22Rv1 (cell line): ENCODE measurements around the gene GTF2F2.

Experiments used
- H3K27ac ChIP-seq: fragments of 450-650 bp; 2 replicates; pipeline ENCODE4 v1.5.1; 2017
- ZFX ChIP-seq: fragments of 450-650 bp; IDR thresholded peaks from 2 replicates; pipeline ENCODE4 v1.6.1; 2017; ENCODE audit warnings: antibody characterized with exemption, borderline replicate concordance
- TF ChIP-seq, protein P1 (sequence below): fragments of 450-650 bp; IDR thresholded peaks from 2 replicates; pipeline ENCODE4 v1.5.1; 2017; ENCODE audit warnings: mild to moderate bottlenecking

The GTF2F2 gene

GRCh38 chr13:45301263-45301662 lies 181.0 kb downstream of the GTF2F2 start:
- TF ChIP-seq, protein P1, sequence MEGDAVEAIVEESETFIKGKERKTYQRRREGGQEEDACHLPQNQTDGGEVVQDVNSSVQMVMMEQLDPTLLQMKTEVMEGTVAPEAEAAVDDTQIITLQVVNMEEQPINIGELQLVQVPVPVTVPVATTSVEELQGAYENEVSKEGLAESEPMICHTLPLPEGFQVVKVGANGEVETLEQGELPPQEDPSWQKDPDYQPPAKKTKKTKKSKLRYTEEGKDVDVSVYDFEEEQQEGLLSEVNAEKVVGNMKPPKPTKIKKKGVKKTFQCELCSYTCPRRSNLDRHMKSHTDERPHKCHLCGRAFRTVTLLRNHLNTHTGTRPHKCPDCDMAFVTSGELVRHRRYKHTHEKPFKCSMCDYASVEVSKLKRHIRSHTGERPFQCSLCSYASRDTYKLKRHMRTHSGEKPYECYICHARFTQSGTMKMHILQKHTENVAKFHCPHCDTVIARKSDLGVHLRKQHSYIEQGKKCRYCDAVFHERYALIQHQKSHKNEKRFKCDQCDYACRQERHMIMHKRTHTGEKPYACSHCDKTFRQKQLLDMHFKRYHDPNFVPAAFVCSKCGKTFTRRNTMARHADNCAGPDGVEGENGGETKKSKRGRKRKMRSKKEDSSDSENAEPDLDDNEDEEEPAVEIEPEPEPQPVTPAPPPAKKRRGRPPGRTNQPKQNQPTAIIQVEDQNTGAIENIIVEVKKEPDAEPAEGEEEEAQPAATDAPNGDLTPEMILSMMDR = no peak
- no peak for TF ChIP-seq ZFX
- H3K27ac ChIP-seq = no peak overlapping the region

DNA sequence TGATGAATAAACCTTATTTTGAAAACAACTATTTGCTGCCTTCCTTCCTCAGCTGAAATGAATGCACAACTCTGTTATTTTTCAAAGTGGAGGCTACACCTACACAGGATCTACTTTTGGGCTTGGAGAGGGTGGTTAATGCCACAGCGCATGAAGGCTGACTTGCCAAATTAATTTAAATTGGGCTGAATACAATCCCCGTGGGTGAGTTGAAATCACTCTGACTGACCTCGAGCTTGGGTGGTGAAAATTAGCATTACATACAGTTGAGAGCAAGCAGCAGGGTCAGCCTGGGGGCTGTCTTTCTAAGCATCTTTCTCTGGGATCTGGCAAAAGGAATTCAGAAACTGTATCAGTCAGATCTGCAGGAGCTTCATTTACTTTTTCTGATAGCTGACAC lies 182.2 kb downstream of the GTF2F2 start:
- no peak overlapping the region for H3K27ac ChIP-seq
- no peak for TF ChIP-seq ZFX
- TF ChIP-seq, protein P1 = no peak

DNA sequence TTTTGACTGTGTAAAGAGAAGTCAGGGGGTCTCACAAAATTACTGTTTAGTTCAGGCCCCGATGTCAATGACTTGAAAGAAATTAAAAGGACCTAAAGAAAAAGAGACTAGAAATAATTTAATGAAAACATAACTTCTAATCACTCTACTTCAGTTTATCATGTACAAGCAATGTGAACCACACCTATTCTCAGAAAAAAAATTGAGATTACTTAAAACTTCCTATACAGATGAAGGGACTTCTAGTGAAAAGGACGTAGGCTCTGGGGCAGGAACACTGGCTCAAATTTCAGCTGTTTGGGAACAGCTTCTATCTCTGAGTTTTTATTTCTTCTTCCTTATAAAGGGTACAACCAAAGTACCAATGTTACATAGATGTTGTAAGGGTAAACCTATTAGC lies 182.7 kb downstream of the GTF2F2 start:
- H3K27ac ChIP-seq = no peak overlapping the region
- TF ChIP-seq, protein P1 = no peak
- TF ChIP-seq ZFX = no peak

- no peak overlapping the region for H3K27ac ChIP-seq
- TF ChIP-seq, protein P1 = no peak
- TF ChIP-seq ZFX = no peak
These were observed 183.6 kb downstream of the GTF2F2 start for GRCh38 chr13:45303866-45304265.

DNA sequence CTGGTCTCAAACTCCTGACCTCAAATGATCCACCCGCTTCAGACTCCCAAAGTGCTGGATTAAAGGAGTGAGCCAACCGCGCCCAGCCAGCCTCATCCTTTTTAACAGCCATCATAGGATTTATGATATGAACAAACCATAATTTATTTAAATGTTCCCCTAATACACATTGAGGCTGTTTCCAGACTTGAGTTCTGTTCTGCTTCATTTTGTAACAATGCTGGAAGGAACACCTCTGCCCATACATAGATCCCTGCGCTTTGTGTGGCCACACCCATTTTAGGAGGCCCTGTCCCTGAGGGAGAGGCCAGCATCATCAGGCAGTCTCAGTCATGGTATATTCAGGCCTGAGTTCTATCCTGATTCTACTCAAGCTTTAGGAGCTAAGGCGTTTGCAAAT lies 184.8 kb downstream of the GTF2F2 start:
- TF ChIP-seq, protein P1 = no peak
- no peak for TF ChIP-seq ZFX
- no peak overlapping the region for H3K27ac ChIP-seq

DNA sequence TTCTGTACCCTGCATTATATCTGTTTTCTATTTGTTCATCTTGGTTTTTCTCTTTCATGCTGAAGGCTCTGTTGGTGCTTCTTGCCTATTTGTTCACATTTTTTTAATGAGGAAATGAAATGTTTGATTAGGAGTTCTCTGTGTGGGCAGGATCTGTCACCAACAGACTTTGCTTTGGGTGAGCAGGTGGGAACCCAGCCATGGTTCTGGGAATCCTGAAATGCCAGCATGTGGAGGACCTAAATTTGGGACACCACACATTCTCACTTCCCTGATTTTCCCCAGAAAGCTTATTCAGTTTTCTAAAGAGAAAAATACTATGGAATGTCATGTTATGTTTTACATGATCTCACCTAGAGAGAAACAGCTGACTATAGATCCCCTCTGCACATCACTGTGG lies 186.7 kb downstream of the GTF2F2 start:
- TF ChIP-seq ZFX = no peak
- TF ChIP-seq, protein P1 = no peak
- no peak overlapping the region for H3K27ac ChIP-seq

DNA sequence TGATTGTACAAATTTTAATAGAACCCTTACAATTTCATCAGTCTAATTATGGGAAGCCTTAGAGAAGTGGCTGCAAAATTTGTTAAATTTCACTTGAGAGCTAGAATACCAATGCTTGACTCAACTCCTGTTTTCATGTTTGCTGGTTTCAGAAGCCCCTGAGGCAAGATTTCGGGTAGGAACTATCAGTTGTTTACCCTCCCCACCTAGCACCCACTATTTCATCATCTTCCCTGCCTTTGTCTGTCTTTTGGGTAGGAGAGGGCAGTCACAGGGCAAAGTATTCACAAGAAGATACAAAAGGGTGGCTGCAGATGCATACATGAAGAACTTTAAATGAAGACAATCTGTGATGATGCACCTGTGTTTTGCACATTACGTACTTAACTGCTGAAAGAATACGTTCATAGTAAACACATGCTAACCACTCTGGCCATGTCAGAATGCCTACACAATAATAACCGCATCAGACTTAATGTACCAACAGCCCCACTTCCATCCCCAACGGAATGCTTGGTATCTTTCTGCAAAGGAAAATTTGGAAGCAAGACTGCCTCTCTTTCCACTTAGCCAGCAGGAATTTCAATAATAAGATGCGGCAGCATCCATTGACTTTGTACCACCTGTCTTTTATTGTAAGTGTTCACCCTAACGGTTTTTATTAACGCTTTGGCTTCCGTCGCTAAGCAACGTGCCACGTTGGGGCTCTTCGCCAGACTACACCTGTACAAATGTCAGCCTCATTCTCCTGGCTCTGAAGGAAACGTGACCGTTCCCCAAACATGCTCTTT lies 190.2 kb downstream of the GTF2F2 start:
- no peak overlapping the region for H3K27ac ChIP-seq
- TF ChIP-seq, protein P1 = no peak
- TF ChIP-seq ZFX = no peak
